HepG2 (cell line): ENCODE results near the gene VPS54. TPM values are rescaled to one million over a fixed set of nuclear protein-coding genes. Genes with fewer than 3 reads are reported as not detected.

Experiments
- ATAC-seq: fragments of 200-7000 bp; cut with Tn5 transposase; 3 replicates; pipeline ENCODE4 v1.9.1; 2020; ENCODE audit warnings: mild to moderate bottlenecking, moderate library complexity
- BruUV-seq: library from RNA; stranded (reverse); fragments of 400-500 nt; replicated peaks from 2 replicates; lab custom pipeline; 2021; lab: Mats Ljungman, UMichigan
- CTCF ChIA-PET: fragments of 300-600 bp; formaldehyde crosslinking; extraction: SDS; loops from one replicate; lab custom pipeline; 2021; ENCODE audit warnings: low total read pairs, inconsistent platforms, low intra/inter-chr PET ratio; lab: Yijun Ruan, JAX
- POLR2A ChIA-PET: fragments of 350-600 bp; sonication (Branson Sonifier 250); formaldehyde crosslinking; loops from one replicate; lab custom pipeline; 2020; ENCODE audit warnings: antibody characterized with exemption, inconsistent platforms; lab: Yijun Ruan, JAX
- DNase-seq: peaks from one replicate; pipeline ENCODE4 v3.0.0-alpha.2; 2015; ENCODE audit warnings: low spot score
- FAIRE-seq: peaks from 3 replicates; lab custom pipeline; 2011; peaks lifted over from hg19 to GRCh38; lab: Jason Lieb, UNC
- H2AFZ ChIP-seq: one replicate; pipeline ENCODE4 v1.6.1; 2011; ENCODE audit warnings: low read length, inconsistent platforms
- H3K27ac ChIP-seq: fragments of 300-600 bp; 3 replicates; pipeline ENCODE4 v1.8.0; 2011; ENCODE audit warnings: mixed run types, mild to moderate bottlenecking, mixed read lengths, low read length, inconsistent platforms; ENCODE audit not compliant: insufficient read depth; ENCODE audit errors: extremely low read length
- H3K27me3 ChIP-seq, 2 experiments: fragments of 200-600 bp in 1 of 2; 2 replicates in 1 of 2; 3 replicates in 1 of 2; pipeline versions ENCODE4 v1.6.0 to v1.8.0; 2011; ENCODE audit warnings: low read length in 2 of 2, mild to moderate bottlenecking in 2 of 2, moderate library complexity in 2 of 2, inconsistent platforms in 1 of 2; ENCODE audit not compliant: insufficient read depth in 2 of 2, control insufficient read depth in 1 of 2
- H3K36me3 ChIP-seq, 2 experiments: fragments of 200-600 bp in 1 of 2; replicated peaks in 1 of 2; 2 replicates in 1 of 2; 3 replicates in 1 of 2; pipeline versions ENCODE4 v1.5.1 to v1.8.0; 2011; ENCODE audit warnings: low read length in 2 of 2, inconsistent platforms in 1 of 2; ENCODE audit not compliant: insufficient read depth in 2 of 2, control insufficient read depth in 1 of 2
- H3K4me1 ChIP-seq: 2 replicates; pipeline ENCODE4 v1.5.1; 2012; ENCODE audit warnings: low read length, inconsistent platforms; ENCODE audit not compliant: insufficient read depth
- H3K4me2 ChIP-seq: 2 replicates; pipeline ENCODE4 v1.6.0; 2011; ENCODE audit warnings: low read depth, low read length, inconsistent platforms
- H3K4me3 ChIP-seq, 3 experiments: fragments of 200-600 bp in 1 of 3; sonication (generic), shearing (Covaris generic) in 1 of 3; replicated peaks in 1 of 3; 2 replicates each; pipeline ENCODE4 v1.5.1; 2011 to 2016; ENCODE audit warnings: low read length in 3 of 3, inconsistent platforms in 2 of 3, low read depth in 2 of 3, mild to moderate bottlenecking in 2 of 3, control low read depth in 1 of 3, mixed read lengths in 1 of 3; ENCODE audit not compliant: insufficient read depth in 1 of 3
- H3K79me2 ChIP-seq: one replicate; pipeline ENCODE4 v1.6.1; 2011; ENCODE audit warnings: low read length, inconsistent platforms; ENCODE audit not compliant: insufficient read depth
- H3K9ac ChIP-seq: 2 replicates; pipeline ENCODE4 v1.6.0; 2011; ENCODE audit warnings: mild to moderate bottlenecking, low read depth, low read length, inconsistent platforms; ENCODE audit not compliant: insufficient read depth
- H3K9me3 ChIP-seq: 2 replicates; pipeline ENCODE4 v1.5.1; 2012; ENCODE audit warnings: mild to moderate bottlenecking, low read length
- H4K20me1 ChIP-seq: 2 replicates; pipeline ENCODE4 v1.6.0; 2011; ENCODE audit warnings: inconsistent platforms, mild to moderate bottlenecking, low read length, moderate library complexity; ENCODE audit not compliant: insufficient read depth
- ATF7-NPFF ChIP-seq: sonication (generic); formaldehyde crosslinking; IDR thresholded peaks from 2 replicates; pipeline ENCODE4 v1.8.1; 2023; ENCODE audit warnings: mild to moderate bottlenecking, low read depth, missing genetic modification reagents, moderate library complexity
- MED8 ChIP-seq: sonication (generic); formaldehyde crosslinking; IDR thresholded peaks from 2 replicates; pipeline ENCODE4 v1.8.1; 2023; ENCODE audit warnings: mild to moderate bottlenecking, missing genetic modification reagents; ENCODE audit not compliant: insufficient replicate concordance
- NONO ChIP-seq, 2 experiments: fragments of 450-650 bp in 1 of 2; sonication (generic) in 1 of 2; formaldehyde crosslinking in 1 of 2; IDR thresholded peaks in 1 of 2; conservative IDR thresholded peaks in 1 of 2; 2 replicates each; pipeline versions ENCODE4 v1.6.1 to v1.8.0; 2017 to 2022; ENCODE audit warnings: mild to moderate bottlenecking in 1 of 2, missing genetic modification reagents in 1 of 2, moderate library complexity in 1 of 2
- ZFP36L1 ChIP-seq: sonication (generic); formaldehyde crosslinking; IDR thresholded peaks from 2 replicates; pipeline ENCODE4 v1.8.0; 2022; ENCODE audit warnings: mild to moderate bottlenecking, missing genetic modification reagents, moderate library complexity
- ZNF207 ChIP-seq: fragments of 450-650 bp; IDR thresholded peaks from 2 replicates; pipeline ENCODE4 v1.6.1; 2016; ENCODE audit warnings: antibody characterized with exemption, borderline replicate concordance
- ZNF530 ChIP-seq: sonication (generic); formaldehyde crosslinking; IDR thresholded peaks from 2 replicates; pipeline ENCODE4 v1.5.0; 2020; ENCODE audit warnings: low read depth, mild to moderate bottlenecking, missing genetic modification reagents
- ZNF619 ChIP-seq: sonication (generic); formaldehyde crosslinking; IDR thresholded peaks from 2 replicates; pipeline ENCODE4 v1.4.0; 2020; ENCODE audit warnings: mild to moderate bottlenecking, missing genetic modification reagents
- ZNF674 ChIP-seq: sonication (generic); formaldehyde crosslinking; IDR thresholded peaks from 2 replicates; pipeline ENCODE4 v1.5.0; 2020; ENCODE audit warnings: low read depth, mild to moderate bottlenecking, missing genetic modification reagents
- ZNF83 ChIP-seq: sonication (generic); formaldehyde crosslinking; IDR thresholded peaks from 2 replicates; pipeline ENCODE4 v1.4.0; 2020; ENCODE audit warnings: missing genetic modification reagents, mild to moderate bottlenecking, borderline replicate concordance
- WGBS: methylation state at CpG from one replicate; pipeline ENCODE4 v1.1.6; 2017; ENCODE audit warnings: low lambda C conversion rate; 5-methylcytosine and 5-hydroxymethylcytosine counted together
- in situ Hi-C: cut with HindIII; loops from 2 replicates; pipeline ENCODE4 v1.10.0; 2017; ENCODE audit warnings: low pct_unique_long_range_greater_than_20kb; ENCODE audit not compliant: extremely low pct_ligation_motif_present
- intact Hi-C: fragments of 100-400 bp; cut with micrococcal nuclease; formaldehyde crosslinking; loops from one replicate; pipeline ENCODE4 v1.10.0; 2022; ENCODE audit not compliant: unreplicated experiment
- polyA plus RNA-seq, 8 experiments: library from polyadenylated mRNA; depleted of rRNA in 3 of 8; stranded (reverse) in 7 of 8; unstranded in 1 of 8; fragments of >200 nt; fragmentation: Illumina TruSeq in 4 of 8; extraction: Trizol in 4 of 8; gene quantifications; 2 replicates each; pipeline versions ENCODE4 v1.2.1 to v1.2.3, GENCODE V29; 2011 to 2016; ENCODE audit warnings: low read depth in 4 of 8, missing spikeins in 1 of 8, mixed read lengths in 1 of 8; ENCODE audit not compliant: insufficient read depth in 1 of 8
- total RNA-seq, 5 experiments: library from RNA; depleted of rRNA; stranded (reverse); fragments of >200 nt; fragmentation: Illumina TruSeq; extraction: Trizol; gene quantifications; 2 replicates each; pipeline ENCODE4 v1.2.3, GENCODE V29; 2016; ENCODE audit warnings: low read depth in 1 of 5
- TF ChIP-seq, protein P1 (sequence below): sonication (generic); formaldehyde crosslinking; conservative IDR thresholded peaks from 2 replicates; pipeline ENCODE4 v1.8.1; 2023; ENCODE audit warnings: missing genetic modification reagents
- TF ChIP-seq, protein P2 (sequence below): sonication (generic); formaldehyde crosslinking; IDR thresholded peaks from 2 replicates; pipeline ENCODE4 v1.5.1; 2020; ENCODE audit warnings: mild to moderate bottlenecking, moderate library complexity, missing genetic modification reagents

The VPS54 gene
- total and polyA plus RNA-seq, 2 of the 13 experiments (the other 11 are each of a cell fraction or from before 2014, with no cell fraction given), result 64.7 to 77.5 TPM

DNA sequence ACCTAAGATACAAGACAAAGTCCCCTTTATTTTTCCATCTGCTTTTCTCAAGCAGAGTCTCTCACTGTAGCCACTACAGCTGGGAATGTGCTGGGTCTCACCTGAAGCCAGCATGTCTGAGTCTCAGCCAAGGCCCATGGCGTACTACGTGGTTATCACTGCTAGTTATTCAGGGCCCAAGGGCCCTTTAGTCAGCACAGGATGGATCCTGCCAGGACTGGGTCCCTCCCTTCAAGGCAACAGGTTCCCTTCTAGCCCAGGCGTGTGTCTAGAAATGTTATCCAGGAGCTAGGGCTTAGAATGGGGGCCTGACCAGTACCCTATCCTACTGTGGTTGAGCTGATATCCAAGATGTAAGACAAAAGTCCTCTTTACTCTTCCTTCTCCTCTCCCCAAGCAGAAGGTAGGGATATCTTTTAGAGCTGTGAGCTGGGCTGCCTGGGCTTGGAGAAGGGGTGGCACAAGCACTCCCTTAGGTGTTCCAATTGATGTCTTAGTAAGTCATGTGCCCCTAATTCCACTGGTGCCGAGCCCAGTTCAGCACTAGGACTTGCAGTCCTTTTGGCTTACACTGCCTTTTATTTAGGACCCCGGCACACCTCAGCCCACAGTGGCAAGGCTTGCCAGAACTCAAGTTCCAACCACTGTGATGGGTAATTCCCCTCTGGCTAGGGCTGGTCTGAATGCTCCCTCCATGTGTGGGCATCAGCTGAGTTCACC, 17.7 kb downstream of the VPS54 start:
- FAIRE-seq, result no peak
- H3K27ac ChIP-seq, result peak overlapping the region; percentile 40
- no peak for DNase-seq
- no peak overlapping the region for H2AFZ ChIP-seq
- no peaks in the 10 kb centered on the region for H3K27me3 ChIP-seq
- peaks cover 60% of the 10 kb centered on the region for H3K4me1 ChIP-seq
- 100% methylated on average over 4 of the region's 5 CpGs for WGBS
- H3K79me2 ChIP-seq, result peaks cover 97% of the 10 kb centered on the region
- H4K20me1 ChIP-seq, result peaks cover 12% of the 10 kb centered on the region; the same call in 1 of the 2 replicates
- intact Hi-C loops (no loop called here), in situ Hi-C loops (no loop called here)
- ChIA-PET POLR2A (interaction anchor here (1.2 to 2.2 kb wide), 9 partner anchors 8 to 160 kb away, joined by 3 to 13 read pairs (median 8); partner anchors contain the start of gene UGP2), CTCF (no interaction called here)
- H3K9me3 ChIP-seq, result peaks cover 17% of the 10 kb centered on the region
- peak; percentile 44 for ATAC-seq
- BruUV-seq, result no TSS peak
- H3K4me3 ChIP-seq, result no peak overlapping the region
- peaks cover 7 to 45% of the 10 kb centered on the region in 2 experiments for H3K36me3 ChIP-seq
- no peak overlapping the region for H3K4me2 ChIP-seq
- no peak overlapping the region for H3K9ac ChIP-seq
- TF ChIP-seq ZNF83 (CRISPR knock-in tag) (no peak), ZNF619 (CRISPR knock-in tag) (0 out of 2 replicates have a peak, but pooled peaks have one; percentile 55), MED8 (no peak), ATF7-NPFF (CRISPR knock-in tag) (0 out of 2 replicates have a peak, but pooled peaks have one; percentile 32), NONO (IDR thresholded peaks at IDR 0.05) (no peak), NONO (CRISPR knock-in tag; conservative IDR thresholded peaks at IDR 0.05) (no peak), ZNF207 (no peak), ZFP36L1 (CRISPR knock-in tag) (no peak), ZNF674 (no peak), ZNF530 (CRISPR knock-in tag) (no peak)
- TF ChIP-seq, protein P1, sequence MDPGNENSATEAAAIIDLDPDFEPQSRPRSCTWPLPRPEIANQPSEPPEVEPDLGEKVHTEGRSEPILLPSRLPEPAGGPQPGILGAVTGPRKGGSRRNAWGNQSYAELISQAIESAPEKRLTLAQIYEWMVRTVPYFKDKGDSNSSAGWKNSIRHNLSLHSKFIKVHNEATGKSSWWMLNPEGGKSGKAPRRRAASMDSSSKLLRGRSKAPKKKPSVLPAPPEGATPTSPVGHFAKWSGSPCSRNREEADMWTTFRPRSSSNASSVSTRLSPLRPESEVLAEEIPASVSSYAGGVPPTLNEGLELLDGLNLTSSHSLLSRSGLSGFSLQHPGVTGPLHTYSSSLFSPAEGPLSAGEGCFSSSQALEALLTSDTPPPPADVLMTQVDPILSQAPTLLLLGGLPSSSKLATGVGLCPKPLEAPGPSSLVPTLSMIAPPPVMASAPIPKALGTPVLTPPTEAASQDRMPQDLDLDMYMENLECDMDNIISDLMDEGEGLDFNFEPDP, result 0 out of 2 replicates have a peak, but pooled peaks have one; percentile 50
- TF ChIP-seq, protein P2, sequence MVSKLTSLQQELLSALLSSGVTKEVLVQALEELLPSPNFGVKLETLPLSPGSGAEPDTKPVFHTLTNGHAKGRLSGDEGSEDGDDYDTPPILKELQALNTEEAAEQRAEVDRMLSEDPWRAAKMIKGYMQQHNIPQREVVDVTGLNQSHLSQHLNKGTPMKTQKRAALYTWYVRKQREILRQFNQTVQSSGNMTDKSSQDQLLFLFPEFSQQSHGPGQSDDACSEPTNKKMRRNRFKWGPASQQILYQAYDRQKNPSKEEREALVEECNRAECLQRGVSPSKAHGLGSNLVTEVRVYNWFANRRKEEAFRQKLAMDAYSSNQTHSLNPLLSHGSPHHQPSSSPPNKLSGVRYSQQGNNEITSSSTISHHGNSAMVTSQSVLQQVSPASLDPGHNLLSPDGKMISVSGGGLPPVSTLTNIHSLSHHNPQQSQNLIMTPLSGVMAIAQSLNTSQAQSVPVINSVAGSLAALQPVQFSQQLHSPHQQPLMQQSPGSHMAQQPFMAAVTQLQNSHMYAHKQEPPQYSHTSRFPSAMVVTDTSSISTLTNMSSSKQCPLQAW, result peak; percentile 31; the same call in 1 of the 2 replicates
